ENCODE measurements around the gene HOXA7.

DNA sequence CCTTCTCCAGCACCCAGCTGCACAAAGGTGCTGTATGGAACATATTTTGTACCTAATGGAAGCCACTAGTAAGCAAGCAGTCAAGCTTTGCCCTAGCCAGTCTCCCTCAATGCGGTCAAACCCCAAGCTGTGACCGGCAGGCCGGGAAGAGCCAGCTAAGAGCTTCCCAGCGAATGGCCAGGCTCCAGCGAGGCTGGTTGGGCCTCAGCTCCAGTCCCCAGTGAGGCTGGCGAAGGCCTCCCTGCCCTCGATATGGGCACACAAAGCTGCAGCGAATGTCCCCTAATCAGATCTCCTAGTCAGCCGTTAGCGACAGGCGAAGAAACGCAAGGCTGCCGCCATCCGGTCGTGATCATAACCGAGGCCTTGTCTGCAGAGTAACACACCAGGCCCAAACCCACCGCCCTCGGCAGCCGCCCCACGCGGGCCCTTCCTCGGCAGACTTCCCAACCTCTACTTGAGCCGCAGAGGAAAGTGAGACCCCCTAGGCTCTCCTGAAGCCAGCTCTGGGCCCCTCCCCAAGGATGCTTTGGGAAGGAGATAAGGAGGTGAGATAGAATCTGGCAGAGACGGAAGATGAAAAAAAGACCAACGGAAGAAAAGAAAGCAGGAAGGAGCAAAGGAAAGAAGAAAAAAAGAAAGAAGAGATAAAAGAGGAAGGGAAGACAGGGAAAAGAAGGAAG, 11.9 kb upstream of the HOXA7 start:
- TF ChIP-seq CHD1 (IDR thresholded peaks at IDR 0.05; ENCODE audit: low read depth, low read length) (no peak), EED (IDR thresholded peaks at IDR 0.05; ENCODE audit: low read depth) (no peak), POLR2AphosphoS5 (IDR thresholded peaks at IDR 0.05; ENCODE audit: low read length) (no peak), POLR2A (IDR thresholded peaks at IDR 0.05; ENCODE audit: low read depth, low read length) (no peak), NRF1 (conservative IDR thresholded peaks at IDR 0.05; ENCODE audit: low read depth, low read length) (no peak), ZNF274 (IDR thresholded peaks at IDR 0.05; ENCODE audit: insufficient read depth, insufficient read length) (no peak), NFYB (IDR thresholded peaks at IDR 0.05; ENCODE audit: insufficient read depth, low read depth, low read length) (no peak), ZNF24 (IDR thresholded peaks at IDR 0.05) (no peak)
- TF ChIP-seq, protein P1, sequence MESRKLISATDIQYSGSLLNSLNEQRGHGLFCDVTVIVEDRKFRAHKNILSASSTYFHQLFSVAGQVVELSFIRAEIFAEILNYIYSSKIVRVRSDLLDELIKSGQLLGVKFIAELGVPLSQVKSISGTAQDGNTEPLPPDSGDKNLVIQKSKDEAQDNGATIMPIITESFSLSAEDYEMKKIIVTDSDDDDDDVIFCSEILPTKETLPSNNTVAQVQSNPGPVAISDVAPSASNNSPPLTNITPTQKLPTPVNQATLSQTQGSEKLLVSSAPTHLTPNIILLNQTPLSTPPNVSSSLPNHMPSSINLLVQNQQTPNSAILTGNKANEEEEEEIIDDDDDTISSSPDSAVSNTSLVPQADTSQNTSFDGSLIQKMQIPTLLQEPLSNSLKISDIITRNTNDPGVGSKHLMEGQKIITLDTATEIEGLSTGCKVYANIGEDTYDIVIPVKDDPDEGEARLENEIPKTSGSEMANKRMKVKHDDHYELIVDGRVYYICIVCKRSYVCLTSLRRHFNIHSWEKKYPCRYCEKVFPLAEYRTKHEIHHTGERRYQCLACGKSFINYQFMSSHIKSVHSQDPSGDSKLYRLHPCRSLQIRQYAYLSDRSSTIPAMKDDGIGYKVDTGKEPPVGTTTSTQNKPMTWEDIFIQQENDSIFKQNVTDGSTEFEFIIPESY (IDR thresholded peaks at IDR 0.05), result no peak
- TF ChIP-seq, protein P2, sequence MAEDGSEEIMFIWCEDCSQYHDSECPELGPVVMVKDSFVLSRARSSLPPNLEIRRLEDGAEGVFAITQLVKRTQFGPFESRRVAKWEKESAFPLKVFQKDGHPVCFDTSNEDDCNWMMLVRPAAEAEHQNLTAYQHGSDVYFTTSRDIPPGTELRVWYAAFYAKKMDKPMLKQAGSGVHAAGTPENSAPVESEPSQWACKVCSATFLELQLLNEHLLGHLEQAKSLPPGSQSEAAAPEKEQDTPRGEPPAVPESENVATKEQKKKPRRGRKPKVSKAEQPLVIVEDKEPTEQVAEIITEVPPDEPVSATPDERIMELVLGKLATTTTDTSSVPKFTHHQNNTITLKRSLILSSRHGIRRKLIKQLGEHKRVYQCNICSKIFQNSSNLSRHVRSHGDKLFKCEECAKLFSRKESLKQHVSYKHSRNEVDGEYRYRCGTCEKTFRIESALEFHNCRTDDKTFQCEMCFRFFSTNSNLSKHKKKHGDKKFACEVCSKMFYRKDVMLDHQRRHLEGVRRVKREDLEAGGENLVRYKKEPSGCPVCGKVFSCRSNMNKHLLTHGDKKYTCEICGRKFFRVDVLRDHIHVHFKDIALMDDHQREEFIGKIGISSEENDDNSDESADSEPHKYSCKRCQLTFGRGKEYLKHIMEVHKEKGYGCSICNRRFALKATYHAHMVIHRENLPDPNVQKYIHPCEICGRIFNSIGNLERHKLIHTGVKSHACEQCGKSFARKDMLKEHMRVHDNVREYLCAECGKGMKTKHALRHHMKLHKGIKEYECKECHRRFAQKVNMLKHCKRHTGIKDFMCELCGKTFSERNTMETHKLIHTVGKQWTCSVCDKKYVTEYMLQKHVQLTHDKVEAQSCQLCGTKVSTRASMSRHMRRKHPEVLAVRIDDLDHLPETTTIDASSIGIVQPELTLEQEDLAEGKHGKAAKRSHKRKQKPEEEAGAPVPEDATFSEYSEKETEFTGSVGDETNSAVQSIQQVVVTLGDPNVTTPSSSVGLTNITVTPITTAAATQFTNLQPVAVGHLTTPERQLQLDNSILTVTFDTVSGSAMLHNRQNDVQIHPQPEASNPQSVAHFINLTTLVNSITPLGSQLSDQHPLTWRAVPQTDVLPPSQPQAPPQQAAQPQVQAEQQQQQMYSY (CRISPR knock-in tag; IDR thresholded peaks at IDR 0.05), result no peak
- TF ChIP-seq, protein P3, sequence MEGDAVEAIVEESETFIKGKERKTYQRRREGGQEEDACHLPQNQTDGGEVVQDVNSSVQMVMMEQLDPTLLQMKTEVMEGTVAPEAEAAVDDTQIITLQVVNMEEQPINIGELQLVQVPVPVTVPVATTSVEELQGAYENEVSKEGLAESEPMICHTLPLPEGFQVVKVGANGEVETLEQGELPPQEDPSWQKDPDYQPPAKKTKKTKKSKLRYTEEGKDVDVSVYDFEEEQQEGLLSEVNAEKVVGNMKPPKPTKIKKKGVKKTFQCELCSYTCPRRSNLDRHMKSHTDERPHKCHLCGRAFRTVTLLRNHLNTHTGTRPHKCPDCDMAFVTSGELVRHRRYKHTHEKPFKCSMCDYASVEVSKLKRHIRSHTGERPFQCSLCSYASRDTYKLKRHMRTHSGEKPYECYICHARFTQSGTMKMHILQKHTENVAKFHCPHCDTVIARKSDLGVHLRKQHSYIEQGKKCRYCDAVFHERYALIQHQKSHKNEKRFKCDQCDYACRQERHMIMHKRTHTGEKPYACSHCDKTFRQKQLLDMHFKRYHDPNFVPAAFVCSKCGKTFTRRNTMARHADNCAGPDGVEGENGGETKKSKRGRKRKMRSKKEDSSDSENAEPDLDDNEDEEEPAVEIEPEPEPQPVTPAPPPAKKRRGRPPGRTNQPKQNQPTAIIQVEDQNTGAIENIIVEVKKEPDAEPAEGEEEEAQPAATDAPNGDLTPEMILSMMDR (IDR thresholded peaks at IDR 0.05 in 2 of 3, conservative IDR thresholded peaks at IDR 0.05 in 1 of 3; ENCODE audit: control insufficient read depth in 2 of 3, extremely low read depth in 1 of 3, insufficient read depth in 1 of 3, low read depth in 3 of 3, low read length in 3 of 3), result no peak
